HG02943 (cell line): ENCODE data around the gene KDM4C.

Experiments
- ATAC-seq: cut with Tn5 transposase; IDR thresholded peaks from one replicate; pipeline ENCODE4 v1.9.1; 2021; ENCODE audit warnings: mild to moderate bottlenecking, low read depth, moderate library complexity; ENCODE audit not compliant: unreplicated experiment

The KDM4C gene

GRCh38 chr9:7118633-7119032, 360.9 kb downstream of the KDM4C start:
- ATAC-seq, result no peak

DNA sequence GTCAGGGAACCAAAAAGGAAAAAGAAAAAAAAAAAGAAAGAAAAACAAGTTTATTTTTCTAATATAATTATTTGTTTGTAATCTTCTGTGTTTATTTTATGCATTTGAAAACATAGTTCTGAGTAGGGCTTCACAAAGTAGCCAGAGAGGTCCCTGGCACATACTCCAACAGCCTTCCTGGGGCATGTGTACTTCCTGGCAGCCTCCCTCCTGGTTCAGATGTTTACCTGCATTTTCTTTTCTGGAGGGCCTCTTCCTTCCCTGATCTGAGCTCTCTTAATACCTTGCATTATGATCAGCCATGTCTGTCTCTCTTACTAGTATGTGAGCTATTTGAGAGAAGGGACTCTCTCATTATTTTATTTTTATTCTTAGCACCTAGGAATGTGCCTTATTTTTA, 361.8 kb downstream of the KDM4C start:
- ATAC-seq, result no peak

GRCh38 chr9:7121055-7121454, 363.3 kb downstream of the KDM4C start:
- ATAC-seq, result no peak

- ATAC-seq, result no peak
Observed at GRCh38 chr9:7121664-7122063, 363.9 kb downstream of the KDM4C start.

DNA sequence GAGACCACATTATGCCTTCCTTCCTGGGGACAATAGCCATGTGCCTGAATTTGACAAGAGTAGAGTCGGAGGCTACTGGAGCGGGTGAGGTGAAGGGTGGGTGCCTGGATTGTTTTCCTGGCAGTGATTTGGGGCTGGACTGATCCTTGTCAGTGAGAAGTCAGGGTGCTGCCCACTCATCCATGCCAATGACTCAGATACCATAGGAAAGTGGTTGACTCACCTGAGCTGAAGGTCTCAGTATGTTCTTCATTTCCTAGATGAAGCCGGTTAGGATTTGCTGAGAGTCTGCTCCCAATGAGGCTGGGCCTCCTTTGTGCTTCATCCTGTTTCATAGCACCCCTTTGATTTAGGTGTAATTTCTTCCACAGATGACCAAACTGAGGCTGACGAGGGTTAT, 366.0 kb downstream of the KDM4C start:
- ATAC-seq, result no peak

GRCh38 chr9:7125231-7125630, 367.5 kb downstream of the KDM4C start:
- no peak for ATAC-seq

DNA sequence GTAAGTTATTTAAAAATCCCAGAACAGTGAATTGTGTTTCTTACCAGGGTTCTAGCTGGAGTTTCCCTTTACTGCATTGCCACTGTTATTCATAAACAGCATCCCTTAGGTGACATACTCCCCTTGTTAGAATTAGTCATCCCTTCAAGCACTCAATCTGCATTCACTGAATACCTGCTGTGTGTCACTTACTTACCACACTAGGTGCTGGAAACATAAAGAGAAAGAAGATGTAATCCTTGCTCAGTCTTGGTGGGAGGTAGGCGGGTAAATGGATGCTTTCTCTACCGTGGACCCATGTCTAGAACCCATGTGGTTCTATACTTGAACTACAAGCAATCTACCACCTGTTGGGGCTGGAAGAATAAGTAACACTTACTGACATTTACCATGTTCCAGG, 371.6 kb downstream of the KDM4C start:
- no peak for ATAC-seq

DNA sequence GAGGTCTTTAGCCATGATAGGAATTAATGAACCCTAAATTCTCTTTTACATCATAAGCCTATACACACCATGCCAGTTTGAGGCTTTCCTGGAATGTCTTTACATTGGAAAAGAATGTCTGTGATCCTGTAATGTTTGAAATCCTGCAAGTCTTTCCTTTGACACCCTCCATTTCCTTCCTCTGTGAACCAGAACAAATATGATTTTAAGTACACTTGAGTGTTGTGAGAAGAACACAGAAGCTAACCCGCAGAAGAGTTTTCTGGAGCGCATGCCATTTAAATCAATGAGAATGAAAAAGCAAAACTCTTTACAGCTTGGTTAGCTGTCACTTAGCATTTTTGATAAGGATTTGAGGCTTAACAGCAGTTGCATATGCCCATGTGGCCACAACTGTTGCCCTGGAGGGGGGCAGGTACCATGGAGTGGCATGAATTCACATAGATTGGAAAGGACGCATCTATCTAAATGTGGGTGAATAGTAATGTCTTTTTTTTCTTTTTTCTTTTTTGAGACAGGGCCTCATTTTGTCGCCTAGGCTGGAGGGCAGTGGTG, 372.6 kb downstream of the KDM4C start:
- ATAC-seq, result no peak

DNA sequence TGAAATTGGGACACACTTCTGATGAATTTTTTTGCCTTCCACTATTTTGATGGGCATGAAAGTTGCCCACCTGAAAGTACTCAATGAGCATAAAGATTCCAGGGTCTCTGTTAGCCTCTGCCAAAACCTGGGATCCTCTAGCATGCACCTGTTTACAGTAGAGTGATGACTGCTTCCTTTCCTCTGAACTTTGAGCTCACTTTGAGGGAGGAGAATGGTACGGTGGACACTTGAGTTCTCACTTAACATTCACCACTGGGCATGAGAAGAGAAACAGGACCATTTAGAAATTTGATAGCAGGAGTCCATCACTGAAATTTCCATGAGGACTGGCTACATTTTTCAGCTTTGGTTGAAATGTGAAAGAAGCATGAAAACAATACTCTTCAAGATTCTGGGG, 374.8 kb downstream of the KDM4C start:
- no peak for ATAC-seq

- no peak for ATAC-seq
Observed at GRCh38 chr9:7135735-7136134, 378.0 kb downstream of the KDM4C start.

DNA sequence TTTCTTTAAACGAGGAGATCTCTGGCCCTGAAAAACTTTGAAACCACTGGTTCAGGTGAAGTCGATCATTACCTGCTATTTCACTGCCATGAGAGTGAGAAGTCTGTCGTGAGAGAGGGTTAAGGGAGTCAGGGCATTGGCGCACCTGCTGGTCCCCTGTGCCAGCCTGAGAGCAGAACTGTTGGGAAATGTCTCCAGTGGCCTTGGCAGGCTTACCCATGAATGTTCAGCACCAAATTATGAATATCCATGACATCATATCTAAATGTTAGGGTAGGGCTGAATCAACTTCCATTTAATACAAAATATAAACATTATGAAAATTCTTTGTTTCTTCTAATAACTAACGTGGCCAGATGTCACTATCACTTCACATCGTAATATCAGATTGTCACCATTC, 379.3 kb downstream of the KDM4C start:
- no peak for ATAC-seq

- ATAC-seq, result no peak
Observed at GRCh38 chr9:7137571-7137970, 379.8 kb downstream of the KDM4C start.

GRCh38 chr9:7139886-7140285, 382.1 kb downstream of the KDM4C start:
- no peak for ATAC-seq

GRCh38 chr9:7140401-7140800, 382.6 kb downstream of the KDM4C start:
- ATAC-seq, result no peak

DNA sequence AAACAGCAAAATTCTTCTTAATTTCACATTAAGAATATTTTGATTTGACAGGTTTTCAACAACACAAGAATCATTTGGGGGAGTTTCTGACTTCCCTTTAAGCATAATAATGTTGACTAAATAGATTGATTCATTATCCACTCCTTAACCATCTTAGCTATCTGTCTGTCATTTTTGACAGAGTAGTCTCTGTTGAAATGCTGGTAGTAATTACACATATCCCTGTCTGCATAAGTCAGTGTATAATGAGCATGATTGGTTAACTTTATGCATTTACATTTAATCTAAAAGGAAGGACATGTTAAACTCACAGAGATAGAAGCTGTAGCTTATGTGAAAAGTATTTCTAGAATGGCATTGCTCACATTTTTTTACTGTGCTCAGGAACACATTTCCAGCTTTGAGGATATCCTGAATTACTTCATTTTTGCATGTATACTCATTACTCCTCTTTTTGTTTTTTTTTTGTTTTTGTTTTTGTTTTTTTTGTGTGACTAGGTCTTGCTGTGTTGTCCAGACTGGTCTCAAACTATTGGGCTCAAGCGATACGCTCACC, 385.9 kb downstream of the KDM4C start:
- ATAC-seq, result no peak

GRCh38 chr9:7144265-7145046, 386.7 kb downstream of the KDM4C start:
- no peak for ATAC-seq

DNA sequence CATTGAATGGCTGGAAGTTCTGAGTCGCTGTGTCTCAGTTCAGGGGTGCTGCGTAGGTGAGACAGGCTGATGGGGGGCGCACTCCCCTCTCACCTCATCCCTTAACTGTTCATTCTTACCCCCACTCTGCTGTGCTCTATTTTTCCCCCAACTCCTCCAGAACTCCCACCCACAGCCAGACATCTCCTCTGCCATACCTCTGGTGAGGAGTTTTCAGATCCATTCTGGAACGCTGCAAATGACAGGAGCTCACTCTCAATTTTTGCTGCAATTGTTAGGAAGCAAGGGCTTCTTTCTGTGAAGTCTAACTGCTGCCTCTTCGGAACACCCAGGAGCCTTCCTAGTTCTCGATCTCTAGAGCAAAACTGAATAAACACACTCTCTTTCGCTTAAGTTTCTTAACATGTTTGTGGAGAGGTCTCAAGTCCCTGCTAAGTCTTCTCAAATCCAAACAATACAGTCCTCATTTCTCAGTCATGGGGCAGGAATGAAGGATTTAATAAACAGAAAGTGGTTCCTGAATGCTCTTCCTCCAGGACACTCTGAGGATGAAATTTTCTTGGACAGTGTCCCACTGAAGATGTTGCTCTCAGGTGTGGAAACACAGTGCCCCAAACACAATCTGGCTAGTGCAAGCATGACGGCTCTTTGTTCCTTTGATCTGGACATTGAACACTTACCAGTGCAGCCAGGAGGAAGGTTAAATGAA, 387.7 kb downstream of the KDM4C start:
- no peak for ATAC-seq

DNA sequence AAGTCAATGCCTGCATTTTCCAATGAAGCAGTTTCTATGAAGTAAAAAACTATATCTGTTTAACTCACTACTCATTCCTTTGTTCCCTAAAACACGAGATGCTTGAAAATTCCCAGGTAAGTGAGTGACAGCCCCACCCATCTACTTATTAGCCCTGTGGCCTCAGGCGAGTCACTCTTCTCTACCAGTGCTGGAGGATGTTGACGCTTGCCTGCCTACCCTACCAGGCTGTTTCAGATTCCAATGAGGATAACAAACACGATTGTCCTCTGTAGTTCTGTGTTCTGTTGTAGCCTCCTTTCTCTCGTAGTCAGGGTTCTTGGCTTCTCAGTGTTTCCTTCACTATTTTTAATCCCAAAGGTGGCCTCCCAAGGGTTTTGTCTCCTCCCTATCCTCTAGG, 388.8 kb downstream of the KDM4C start:
- ATAC-seq, result no peak

- ATAC-seq, result no peak
Observed at GRCh38 chr9:7147121-7148090, 389.6 kb downstream of the KDM4C start.

DNA sequence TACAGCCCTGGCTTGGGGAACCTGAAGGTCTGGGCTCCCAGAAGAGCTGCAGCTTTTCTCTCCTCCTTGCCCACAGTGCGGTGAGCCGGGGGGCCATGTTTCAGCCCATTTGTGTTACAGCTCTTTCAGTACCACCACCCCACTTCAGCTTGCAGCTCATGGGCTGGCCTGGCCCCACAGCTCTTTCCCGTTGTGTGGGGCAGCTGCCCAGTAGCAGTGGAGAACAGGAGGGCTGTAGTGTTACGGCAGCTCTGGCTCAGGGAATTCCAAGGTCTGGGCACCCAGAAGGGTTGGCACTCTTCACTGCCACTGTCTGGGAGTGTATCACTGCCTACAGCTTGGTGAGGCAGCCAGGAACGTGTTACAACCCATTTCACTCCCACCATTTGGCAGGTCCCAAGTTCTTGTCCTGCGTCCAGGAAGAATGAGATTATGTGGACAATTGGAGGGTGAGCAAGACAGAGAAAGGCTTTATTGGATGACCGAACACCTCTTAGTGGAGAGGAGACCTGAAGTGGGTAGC, 390.5 kb downstream of the KDM4C start:
- ATAC-seq, result no peak
